Measurements from ENCODE around the gene MED23.

Gene MED23

DNA sequence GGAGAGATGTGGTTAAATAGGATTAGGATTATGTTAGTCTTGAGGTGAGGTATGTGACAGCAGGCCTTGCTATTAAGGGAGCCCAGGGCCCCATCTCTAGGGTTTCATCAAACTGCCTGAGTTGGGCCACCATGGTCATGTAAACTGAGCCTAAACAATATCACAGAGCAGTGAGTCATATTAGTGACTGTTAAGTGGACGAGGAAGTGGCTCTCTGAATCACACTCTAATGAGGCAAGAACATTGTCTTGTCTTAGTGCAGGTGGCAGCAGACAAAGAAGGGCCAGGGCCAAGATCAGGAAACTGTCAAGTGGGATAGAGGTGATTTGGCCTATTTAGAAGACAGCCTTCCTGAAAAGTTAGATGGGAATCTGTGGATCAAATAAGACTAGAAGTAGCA is 32.2 kb upstream of the MED23 start:
- TF ChIP-seq, protein P1, sequence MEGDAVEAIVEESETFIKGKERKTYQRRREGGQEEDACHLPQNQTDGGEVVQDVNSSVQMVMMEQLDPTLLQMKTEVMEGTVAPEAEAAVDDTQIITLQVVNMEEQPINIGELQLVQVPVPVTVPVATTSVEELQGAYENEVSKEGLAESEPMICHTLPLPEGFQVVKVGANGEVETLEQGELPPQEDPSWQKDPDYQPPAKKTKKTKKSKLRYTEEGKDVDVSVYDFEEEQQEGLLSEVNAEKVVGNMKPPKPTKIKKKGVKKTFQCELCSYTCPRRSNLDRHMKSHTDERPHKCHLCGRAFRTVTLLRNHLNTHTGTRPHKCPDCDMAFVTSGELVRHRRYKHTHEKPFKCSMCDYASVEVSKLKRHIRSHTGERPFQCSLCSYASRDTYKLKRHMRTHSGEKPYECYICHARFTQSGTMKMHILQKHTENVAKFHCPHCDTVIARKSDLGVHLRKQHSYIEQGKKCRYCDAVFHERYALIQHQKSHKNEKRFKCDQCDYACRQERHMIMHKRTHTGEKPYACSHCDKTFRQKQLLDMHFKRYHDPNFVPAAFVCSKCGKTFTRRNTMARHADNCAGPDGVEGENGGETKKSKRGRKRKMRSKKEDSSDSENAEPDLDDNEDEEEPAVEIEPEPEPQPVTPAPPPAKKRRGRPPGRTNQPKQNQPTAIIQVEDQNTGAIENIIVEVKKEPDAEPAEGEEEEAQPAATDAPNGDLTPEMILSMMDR (IDR thresholded peaks at IDR 0.05; ENCODE audit: low read depth, low read length): no peak
- TF ChIP-seq POLR2A (IDR thresholded peaks at IDR 0.05; ENCODE audit: extremely low read depth, insufficient read length): no peak
- TF ChIP-seq MAX (IDR thresholded peaks at IDR 0.05; ENCODE audit: low read depth, low read length): peak; percentile 35; the same call in 1 of the 2 replicates
- no peak for TF ChIP-seq MYC (IDR thresholded peaks at IDR 0.05; ENCODE audit: low read depth, low read length)
- H3K4me3 ChIP-seq (ENCODE audit: low read depth, low read length): no peak overlapping the region
- DNase-seq (ENCODE audit: low read depth): peak; percentile 87

DNA sequence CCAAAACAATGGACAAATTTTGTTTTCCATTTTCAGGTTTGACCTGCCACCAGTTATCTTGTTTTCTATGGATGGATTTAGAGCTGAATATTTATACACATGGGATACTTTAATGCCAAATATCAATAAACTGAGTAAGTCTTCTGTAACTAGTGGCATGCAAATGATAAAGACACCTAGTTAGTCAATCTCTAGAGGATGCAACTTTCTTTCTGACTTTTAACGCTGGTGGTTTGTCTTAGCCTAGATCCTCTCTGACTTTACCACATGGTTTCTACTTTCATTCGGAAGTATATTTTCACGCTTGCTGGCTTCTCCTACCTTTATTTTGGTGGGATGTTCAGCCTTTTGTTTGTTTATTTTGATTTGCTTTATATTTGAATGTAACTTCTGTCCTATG is 30.2 kb upstream of the MED23 start:
- DNase-seq (ENCODE audit: low read depth): no peak
- no peak overlapping the region for H3K4me3 ChIP-seq (ENCODE audit: low read depth, low read length)
- TF ChIP-seq MYC (IDR thresholded peaks at IDR 0.05; ENCODE audit: low read depth, low read length) (no peak), MAX (IDR thresholded peaks at IDR 0.05; ENCODE audit: low read depth, low read length) (no peak), POLR2A (IDR thresholded peaks at IDR 0.05; ENCODE audit: extremely low read depth, insufficient read length) (no peak)
- TF ChIP-seq, protein P1 (IDR thresholded peaks at IDR 0.05; ENCODE audit: low read depth, low read length): no peak

- TF ChIP-seq MYC (IDR thresholded peaks at IDR 0.05; ENCODE audit: low read depth, low read length) (no peak), MAX (IDR thresholded peaks at IDR 0.05; ENCODE audit: low read depth, low read length) (no peak), POLR2A (IDR thresholded peaks at IDR 0.05; ENCODE audit: extremely low read depth, insufficient read length) (no peak)
- TF ChIP-seq, protein P1 (IDR thresholded peaks at IDR 0.05; ENCODE audit: low read depth, low read length): no peak
- no peak overlapping the region for H3K4me3 ChIP-seq (ENCODE audit: low read depth, low read length)
- DNase-seq (ENCODE audit: low read depth): peak; percentile 68
These were observed 29.6 kb upstream of the MED23 start for GRCh38 chr6:131657630-131658111.

DNA sequence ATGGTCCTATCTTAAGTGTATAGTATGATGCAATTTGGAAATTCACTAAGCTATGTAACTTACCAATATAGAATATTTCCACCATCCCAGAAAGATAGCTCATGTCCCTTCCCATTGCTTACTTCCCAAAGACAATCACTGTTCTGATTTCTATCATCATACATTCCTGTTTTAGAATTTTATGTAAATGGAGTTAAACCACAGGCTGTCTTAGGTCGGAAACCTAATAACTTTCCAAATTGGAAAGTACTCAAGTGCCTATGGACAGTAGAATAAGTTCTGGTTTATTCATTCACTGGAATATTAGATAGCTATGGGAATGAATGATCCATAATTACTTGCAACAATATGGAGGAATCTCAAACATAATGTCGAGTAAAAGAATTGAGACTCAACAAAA is 29.2 kb upstream of the MED23 start:
- TF ChIP-seq, protein P1 (IDR thresholded peaks at IDR 0.05; ENCODE audit: low read depth, low read length): no peak
- TF ChIP-seq POLR2A (IDR thresholded peaks at IDR 0.05; ENCODE audit: extremely low read depth, insufficient read length): no peak
- TF ChIP-seq MAX (IDR thresholded peaks at IDR 0.05; ENCODE audit: low read depth, low read length): no peak
- no peak for TF ChIP-seq MYC (IDR thresholded peaks at IDR 0.05; ENCODE audit: low read depth, low read length)
- DNase-seq (ENCODE audit: low read depth): no peak

DNA sequence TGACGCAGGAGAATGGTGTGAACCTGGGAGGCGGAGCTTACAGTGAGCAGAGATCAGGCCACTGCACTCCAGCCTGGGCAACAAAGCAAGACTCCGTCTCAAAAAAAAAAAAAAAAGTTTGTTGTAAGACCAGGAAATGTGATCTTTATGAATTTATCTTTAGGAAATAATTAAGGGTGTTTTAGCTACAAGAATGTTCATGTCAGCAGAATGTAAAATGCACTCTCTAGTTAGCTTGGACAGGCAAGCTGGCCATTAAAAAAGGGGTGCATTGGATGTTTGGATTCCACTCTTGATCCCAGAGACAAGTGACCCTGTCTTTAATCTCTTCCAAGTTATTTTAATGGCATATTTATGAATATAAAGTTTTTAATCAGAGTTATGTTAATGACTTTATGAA is 28.6 kb upstream of the MED23 start:
- no peak for DNase-seq (ENCODE audit: low read depth)
- TF ChIP-seq, protein P1 (IDR thresholded peaks at IDR 0.05; ENCODE audit: low read depth, low read length): no peak
- TF ChIP-seq MAX (IDR thresholded peaks at IDR 0.05; ENCODE audit: low read depth, low read length) (no peak), MYC (IDR thresholded peaks at IDR 0.05; ENCODE audit: low read depth, low read length) (no peak), POLR2A (IDR thresholded peaks at IDR 0.05; ENCODE audit: extremely low read depth, insufficient read length) (no peak)
- no peak overlapping the region for H3K4me3 ChIP-seq (ENCODE audit: low read depth, low read length)

More for the DNA sequence above, 29.2 kb upstream of the MED23 start:
- H3K4me3 ChIP-seq (ENCODE audit: low read depth, low read length): no peak overlapping the region
